GM19023 (cell line): ENCODE data around the gene DMRTB1.

ENCODE experiments used
- ATAC-seq: cut with Tn5 transposase; IDR thresholded peaks from one replicate; pipeline ENCODE4 v1.9.1; 2021; ENCODE audit warnings: mild to moderate bottlenecking, moderate library complexity; ENCODE audit not compliant: unreplicated experiment

DMRTB1 gene

GRCh38 chr1:53484705-53485477 lies 25.7 kb downstream of the DMRTB1 start:
- ATAC-seq = no peak

DNA sequence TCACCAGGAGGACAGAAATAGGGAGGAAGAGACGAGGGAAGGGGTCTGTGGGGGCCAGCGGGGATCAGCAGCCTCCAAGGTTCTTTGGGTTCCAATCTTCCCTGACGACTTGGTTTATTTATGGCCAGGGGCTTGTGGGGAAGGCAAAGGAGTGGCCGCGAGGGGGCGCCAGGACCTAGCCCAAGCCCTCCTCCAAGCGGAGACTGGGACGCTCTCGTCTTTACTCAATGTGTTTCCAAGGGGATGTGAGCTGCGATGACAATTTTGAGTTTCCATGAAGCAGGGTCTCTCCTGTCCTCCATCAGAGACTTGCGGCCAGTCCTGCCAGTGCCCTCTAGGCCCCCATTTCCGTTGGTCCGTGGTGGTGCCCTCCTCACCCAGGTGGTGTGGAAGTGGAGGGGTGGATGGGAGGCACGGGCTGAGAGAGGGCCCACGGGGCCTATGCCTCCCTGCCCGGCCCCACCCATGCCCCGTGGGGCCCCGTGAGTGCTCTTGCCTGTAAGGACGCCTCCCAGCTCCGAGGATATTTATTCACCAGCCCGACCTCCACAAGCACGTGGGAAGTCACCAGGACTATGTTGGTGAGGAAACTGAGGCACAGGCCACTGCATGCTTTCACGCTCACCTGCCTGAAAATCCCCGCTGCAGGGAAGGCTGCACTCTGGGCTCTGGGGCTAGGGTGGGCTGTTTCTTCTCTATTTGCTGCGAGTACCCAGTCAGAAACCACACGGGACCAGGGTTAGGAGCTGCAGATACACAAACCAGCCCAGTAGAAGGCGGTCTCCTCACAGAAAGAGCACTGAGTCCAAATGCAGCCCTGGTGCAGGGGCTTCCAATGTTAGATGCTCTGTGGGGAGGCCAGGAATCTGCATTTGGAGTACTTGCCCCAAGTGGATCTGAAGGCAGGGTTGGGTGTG lies 26.5 kb downstream of the DMRTB1 start:
- no peak for ATAC-seq

GRCh38 chr1:53486395-53487026 lies 27.3 kb downstream of the DMRTB1 start:
- no peak for ATAC-seq

GRCh38 chr1:53490351-53490750 lies 31.2 kb downstream of the DMRTB1 start:
- no peak for ATAC-seq

DNA sequence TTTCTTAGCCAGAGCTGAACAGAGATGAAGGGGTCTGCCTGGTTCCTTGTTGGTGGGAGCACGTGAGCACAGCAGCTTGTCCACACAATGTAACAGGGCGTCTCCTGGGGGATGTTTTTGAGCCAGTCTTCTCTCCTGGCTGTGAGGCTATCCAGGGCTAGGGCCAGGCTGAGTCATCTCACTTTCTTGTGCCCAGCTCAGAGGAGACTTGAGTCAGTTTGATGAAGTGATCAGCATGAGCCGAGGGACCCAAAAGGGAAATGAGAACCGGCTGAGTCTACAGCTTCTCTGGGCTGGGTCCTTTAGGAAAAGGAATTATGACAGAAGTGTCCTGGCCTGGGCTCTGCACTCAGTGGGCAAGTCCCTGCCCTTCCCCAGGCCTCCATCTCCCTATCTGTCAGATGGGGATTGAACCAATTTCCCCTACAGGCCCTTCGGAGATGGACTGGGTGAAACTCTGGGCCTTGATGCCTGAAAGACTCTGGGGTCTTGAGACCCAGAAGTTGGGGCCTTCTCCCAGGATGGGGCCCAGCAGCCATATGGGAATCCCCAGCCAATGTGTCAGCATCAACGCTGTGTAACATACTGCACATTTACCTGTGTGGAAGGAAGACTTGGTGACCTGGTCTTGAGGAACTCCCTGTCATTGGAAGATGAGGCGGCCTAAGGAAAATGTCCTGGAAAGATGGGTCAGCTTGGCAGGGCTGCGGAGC lies 36.6 kb downstream of the DMRTB1 start:
- ATAC-seq = no peak

- ATAC-seq = no peak
Observed at GRCh38 chr1:53498555-53499131, 39.4 kb downstream of the DMRTB1 start.

DNA sequence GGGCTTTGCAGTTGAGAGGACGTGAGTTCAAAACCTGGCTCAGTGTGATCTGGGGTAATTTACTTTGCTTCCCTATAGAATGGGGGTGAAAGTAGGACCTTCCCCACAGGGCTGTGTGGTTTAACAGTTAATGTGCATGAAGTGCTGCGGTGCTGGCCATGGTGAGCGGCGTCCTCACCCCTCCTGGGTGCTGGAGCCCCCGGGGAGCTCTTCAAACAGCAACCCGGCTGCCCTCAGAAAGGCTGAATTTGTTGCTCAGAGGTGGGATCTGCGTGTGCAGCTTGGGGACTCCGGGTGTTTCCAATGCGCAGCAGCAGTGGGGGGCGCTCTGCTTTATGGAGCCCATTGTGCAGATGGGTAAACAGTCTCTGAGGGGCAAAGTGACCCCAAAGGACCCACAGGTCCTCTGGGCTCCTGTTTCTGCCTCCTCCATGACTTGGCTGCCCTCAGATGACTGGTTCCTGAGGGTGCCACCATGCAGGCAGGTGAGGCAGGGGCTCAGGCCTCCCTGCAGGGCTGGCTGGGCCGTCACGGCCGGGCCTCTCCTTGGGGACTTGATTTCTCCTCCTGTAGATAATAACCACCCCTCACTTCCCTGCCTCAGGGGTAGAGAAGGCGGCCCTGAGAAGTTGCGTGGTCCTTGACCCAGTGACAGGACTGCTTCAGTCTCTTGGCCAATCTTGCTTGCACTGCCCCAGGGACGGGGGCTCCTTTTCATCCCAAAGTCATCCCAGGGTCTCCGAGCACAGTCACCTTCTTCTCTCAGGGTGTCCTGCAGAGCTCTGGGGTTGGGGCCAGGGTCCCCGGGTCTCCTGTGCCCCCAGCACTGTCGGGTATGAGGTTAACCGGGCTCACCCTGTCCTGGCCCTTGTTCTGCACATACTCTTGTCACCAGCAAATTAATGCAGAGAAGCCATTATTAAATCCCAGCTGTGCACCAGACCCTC lies 40.3 kb downstream of the DMRTB1 start:
- ATAC-seq = no peak

DNA sequence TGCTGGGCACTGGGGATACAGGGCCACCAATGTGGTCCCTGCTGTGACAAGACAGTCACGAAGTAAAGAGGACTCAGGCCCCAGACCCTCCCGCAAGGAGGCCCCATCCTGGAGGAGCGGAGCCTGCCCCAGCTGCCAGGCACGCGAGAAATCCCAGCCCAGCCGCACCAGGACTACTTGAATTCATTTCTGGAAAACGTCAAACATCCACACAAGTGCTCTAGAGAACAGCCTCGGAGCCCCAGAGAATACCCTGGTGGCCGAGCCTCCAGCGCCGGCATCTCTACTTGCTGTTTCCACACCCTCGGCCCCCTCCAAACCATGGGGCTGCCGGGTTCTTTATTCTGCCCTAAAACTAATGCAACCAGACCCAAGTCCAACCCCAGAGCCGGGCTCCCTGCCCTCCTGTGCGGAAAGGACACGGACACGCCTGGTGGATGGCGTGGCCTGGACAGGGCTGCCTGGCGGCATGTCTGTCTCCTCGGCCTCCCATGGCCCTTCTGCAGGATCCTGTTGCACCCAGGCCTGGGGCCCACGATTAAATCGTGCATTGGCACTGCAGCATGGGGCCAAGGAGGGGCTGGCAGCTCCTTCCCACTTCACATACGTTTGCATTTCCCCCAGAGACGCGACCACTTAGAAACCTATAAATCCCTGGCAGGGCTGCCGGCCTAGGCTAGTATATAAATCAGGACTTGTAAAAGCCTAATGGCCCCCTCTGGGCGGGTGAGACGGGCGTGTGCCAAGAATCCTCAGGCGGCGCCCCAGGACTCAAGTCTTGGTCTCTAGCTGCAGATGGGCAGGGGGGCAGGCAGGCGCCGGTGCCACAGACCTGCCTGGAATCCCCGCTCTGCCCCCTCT lies 41.2 kb downstream of the DMRTB1 start:
- no peak for ATAC-seq

DNA sequence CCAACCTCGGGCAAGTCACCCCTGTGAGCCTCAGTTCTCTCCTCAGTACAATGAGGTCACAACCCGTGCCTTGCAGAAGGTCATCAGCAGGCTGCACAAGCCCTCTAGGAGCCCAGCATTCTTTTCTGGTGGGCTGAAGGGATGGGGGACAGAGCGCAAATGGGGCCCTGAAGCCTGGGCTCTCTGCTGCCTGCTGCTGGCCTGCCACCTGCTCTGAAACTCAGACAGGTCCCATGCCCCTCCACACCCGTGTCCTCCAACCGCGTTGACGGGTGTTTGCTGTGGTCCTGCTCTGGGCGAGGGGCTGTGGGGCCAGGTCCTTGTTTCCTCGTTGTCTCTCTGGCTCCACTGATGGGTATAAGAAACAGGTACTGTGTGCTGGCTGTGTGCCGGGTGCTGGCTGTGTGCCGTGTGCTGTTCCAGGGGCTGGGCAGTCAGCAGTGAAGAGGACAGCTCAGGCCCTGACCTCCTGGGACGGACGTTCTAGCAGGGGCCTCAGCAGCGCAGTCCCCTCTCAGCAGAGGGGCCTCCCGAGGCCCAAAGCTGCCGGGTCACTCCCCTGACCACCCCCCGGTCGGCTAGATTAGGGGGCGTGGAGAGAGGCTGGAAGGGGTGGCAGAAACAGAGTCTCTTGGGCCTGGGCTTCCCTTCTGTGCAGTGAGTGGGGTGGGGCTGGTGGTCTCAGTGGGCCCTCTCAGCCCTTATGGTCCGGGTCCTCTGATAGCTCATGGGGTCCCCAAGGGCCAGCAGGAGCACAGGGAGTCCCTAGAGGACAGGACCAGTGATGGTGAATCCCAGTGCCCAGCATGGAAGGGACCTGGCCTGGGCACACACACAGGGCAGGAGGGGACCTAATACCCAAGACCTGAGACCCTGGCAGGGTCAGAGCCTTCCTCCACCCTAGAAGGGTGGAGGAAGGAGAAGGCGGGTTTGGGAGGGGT lies 42.1 kb downstream of the DMRTB1 start:
- ATAC-seq = no peak

DNA sequence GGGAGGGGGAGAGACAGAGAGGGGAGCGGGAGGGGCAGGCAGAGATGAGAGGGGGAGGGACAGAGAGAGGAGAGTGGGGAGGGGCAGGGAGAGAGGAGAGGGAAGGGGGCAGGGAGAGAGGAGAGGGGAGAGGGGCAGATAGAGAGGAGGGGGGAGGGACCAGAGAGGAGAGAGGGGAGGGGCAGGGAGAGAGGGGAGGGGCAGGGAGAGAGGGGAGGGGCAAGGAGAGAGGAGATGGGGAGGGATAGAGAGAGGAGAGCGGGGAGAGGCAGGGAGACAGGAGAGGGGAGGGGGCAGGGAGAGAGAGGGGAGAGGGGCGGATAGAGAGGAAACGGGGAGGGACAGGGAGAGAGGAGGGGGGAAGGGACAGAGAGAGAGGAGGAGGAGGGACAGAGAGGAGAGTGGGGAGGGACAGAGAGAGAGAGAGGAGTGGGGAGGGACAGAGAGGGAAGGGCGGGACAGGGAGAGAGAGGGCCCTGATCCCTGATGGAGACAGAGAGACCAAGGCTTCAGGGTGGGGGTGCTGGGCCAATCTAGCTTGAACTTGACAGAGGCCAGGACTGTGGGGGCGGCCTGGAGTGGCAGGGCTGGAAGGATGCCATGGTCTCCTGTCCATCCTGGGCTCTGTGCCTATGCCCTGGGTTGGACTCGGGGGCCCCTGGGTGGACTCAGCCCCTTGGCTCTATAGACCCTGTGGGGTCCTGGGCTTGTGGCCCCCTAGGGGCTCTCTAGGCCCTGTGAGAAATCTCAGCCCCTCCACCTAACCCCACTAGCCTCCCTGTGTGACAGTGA lies 43.6 kb downstream of the DMRTB1 start:
- no peak for ATAC-seq

DNA sequence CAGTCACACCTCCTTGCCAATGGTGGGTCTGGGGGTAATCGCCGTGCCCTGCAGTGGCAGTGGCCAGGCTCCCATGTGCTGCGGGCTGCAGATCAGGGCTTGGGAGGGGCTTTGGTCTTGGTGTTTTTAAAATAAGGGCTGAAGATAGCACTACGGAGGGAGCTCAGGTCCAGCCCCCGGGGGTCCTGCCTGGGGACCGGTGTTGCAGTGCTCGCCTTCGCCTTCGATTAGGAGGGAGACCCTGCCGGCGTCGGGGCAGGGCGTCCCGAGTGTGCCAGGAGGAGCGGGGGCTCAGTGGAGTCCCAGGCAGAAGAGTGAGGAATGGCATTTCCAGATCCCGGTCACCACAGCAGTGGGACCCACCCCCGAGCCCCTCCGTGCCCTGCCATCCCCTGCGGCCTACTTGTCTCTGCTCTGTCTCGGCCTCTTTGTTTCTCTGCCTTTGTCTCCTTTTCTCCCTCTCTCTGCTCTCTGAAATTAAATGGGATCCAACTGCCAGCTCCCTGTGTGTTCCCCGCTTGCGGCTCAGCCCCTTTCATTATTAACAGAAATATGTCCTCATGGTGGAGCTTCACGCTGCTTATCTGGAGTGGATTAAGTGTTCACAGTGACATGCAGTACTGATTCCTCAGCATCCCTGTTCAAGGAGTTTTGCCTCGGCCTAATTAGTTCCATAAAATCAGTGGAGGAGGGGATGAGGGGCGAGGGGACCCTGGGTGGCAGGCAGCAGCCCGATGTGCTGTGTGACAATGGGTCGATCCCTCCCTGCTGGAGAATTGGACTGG lies 44.4 kb downstream of the DMRTB1 start:
- no peak for ATAC-seq

DNA sequence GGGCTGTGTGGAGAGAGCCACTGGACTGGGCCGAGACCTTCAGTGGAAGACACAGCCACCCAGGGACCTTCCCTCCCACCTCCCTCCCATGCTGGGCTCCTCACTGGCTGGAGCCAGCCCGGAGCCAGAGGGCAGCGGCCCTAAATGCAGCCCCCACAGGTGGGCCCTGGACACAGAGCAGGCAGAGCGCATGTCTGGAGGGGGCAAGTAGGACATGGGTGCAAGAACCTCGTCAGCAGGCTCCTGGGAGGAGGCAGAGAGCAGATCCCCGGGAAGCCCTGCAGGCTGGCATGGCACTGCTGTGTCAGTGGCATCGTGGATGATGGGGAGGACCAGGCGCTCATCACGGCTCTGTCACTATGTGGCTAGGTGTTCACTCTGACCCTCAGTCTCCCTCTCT lies 45.7 kb downstream of the DMRTB1 start:
- no peak for ATAC-seq

GRCh38 chr1:53505401-53505800 lies 46.2 kb downstream of the DMRTB1 start:
- no peak for ATAC-seq

DNA sequence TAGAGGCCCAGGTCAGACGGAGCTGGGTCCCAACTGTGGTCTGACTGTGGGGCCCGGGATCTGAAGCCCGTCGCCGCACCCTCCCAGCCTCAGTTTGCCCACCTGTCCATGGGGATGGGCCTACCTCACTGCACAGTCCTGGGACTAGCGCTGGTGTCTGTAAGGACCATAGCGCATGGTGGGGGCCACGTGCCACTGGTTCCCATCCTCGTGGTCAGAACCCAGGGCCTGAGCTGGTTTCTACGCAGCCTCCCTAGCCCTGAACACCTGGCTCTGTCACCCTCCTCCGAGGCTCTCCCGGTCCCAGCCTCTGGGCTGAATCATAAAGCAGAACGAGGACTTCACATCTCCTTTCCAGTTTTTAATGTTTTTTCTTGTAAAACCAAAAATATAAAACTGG lies 46.7 kb downstream of the DMRTB1 start:
- no peak for ATAC-seq

DNA sequence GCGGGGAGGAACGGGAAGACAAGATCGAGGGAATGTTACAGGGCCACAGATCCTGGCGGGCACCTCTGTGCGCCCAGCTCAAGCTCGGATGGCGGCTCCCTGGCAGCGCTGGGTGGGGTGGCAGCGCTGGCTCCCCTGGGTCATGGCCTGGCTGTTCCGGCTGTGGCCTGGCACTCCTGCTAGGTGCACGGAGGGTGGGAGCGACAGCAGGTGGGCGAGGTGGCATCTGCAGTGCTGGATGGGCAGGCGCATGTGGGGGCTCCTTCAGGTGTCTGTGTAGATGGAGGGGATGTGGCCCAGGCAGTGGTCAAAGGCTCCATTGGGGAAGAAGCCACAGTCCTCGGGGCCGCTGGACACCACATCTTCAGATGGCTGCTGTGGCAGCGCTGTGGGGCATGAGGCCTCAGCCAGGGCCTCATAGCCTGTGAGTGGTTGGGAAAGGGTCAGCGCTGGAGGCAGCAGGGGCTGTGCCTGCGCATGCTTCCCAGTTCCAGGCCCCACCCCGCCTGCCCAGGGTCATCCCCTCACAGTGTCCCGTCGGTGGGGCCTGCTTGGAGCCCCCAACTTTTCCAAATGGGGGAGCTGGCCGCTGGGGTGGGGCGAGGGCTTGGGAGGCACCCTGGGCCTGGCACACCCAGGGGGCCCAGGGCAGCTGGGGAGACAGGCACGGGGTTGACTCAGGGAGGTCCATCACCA lies 47.3 kb downstream of the DMRTB1 start:
- ATAC-seq = no peak
